ENCODE data around the gene QSOX2.

DNA sequence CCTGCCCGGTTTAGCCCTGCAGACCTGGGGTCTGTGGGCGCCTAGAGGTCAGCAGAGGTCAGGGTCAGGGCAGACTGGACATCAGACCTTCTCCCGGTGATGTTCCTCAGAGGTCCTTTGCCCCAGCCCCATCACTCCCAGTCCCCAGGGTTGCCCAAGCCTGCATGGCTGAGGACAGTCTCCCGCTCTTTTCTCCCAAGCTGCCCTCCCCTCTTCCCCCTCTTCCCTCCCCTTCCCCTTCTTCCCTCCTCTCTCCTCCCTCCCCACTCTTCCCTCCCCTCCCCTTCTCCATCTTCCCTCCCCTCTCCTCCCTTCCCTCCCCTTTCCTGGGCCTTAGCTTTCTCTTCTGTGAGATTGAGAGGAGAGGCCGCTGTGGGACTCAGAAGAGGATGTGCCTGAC is 51.1 kb downstream of the QSOX2 start:
- TF ChIP-seq, protein P1, sequence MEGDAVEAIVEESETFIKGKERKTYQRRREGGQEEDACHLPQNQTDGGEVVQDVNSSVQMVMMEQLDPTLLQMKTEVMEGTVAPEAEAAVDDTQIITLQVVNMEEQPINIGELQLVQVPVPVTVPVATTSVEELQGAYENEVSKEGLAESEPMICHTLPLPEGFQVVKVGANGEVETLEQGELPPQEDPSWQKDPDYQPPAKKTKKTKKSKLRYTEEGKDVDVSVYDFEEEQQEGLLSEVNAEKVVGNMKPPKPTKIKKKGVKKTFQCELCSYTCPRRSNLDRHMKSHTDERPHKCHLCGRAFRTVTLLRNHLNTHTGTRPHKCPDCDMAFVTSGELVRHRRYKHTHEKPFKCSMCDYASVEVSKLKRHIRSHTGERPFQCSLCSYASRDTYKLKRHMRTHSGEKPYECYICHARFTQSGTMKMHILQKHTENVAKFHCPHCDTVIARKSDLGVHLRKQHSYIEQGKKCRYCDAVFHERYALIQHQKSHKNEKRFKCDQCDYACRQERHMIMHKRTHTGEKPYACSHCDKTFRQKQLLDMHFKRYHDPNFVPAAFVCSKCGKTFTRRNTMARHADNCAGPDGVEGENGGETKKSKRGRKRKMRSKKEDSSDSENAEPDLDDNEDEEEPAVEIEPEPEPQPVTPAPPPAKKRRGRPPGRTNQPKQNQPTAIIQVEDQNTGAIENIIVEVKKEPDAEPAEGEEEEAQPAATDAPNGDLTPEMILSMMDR (IDR thresholded peaks at IDR 0.05): no peak
- no peak for TF ChIP-seq POLR2A (IDR thresholded peaks at IDR 0.05)

Data from Peyer's patch (tissue), 4 donors.